ENCODE data around the gene KRTAP10-4. TPM values are rescaled to one million over a fixed set of nuclear protein-coding genes. Genes with fewer than 3 reads are reported as not detected.

KRTAP10-4 gene
- polyA plus RNA-seq, 2 of the 4 experiments (the other 2 are of a cell fraction), result not detected

DNA sequence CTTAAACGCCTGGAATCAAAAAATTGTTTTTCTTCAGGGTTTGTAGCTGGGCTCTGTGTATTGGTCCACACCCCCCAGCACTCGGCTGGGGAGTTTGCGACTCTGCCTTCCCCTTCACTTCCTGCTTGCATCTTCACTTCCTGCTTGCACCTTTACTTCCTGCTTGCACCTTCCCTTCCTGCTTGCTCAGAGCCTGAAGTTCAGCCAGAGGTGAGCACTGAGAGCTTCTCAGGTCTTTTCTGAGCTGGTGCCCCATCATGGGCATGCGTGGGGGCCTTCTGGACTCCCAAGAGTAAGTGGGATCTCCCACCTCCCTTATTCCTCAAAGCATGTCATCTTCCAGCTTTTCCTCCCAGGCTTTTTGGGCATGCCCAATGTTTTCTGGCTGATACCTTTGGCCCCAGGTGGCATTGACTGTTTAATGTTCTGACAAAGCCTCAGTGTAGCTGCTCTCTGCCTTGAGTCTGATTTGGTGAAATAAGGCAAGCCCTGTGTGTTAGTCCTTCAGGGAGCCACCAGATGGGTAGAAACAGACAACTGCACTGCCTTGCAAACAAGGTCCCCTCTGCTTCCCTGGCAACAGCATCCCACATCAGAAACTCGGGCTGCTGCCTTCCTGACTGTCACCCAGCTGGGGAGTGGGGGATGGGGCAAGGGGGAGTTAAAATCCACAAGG is 25.7 kb upstream of the KRTAP10-4 start:
- Histone ChIP-seq H3K9me3 (peaks cover 12% of the 10 kb centered on the region), H3K27ac (no peak overlapping the region), H3K4me3 (no peak overlapping the region), H3K4me2 (no peak overlapping the region), H3K4me1 (no peaks in the 10 kb centered on the region)
- FAIRE-seq (no peak), DNase-seq (ENCODE audit: low read depth in 1 of 2, low spot score in 1 of 2) (no peak), ATAC-seq (no peak)
- ChIA-PET CTCF (interaction anchor here (0.7 to 0.9 kb wide), 2 partner anchors 204 to 246 kb away, joined by 3 read pairs; no protein-coding TSS in a partner anchor), POLR2A (no interaction called here)
- WGBS (ENCODE audit: missing lambda C conversion rate), result 17% methylated on average over 5 of the region's 5 CpGs
- no peak for TF ChIP-seq HOXB13 (CRISPR knock-in tag; IDR thresholded peaks at IDR 0.05; ENCODE audit: low read depth)
- TF ChIP-seq RFX5 (IDR thresholded peaks at IDR 0.05), result no peak
- TF ChIP-seq NPAS2 (CRISPR knock-in tag; IDR thresholded peaks at IDR 0.05; ENCODE audit: borderline replicate concordance), result no peak
- TF ChIP-seq CBX2 (IDR thresholded peaks at IDR 0.05; ENCODE audit: borderline replicate concordance, low read depth), result no peak
- TF ChIP-seq, protein P1, sequence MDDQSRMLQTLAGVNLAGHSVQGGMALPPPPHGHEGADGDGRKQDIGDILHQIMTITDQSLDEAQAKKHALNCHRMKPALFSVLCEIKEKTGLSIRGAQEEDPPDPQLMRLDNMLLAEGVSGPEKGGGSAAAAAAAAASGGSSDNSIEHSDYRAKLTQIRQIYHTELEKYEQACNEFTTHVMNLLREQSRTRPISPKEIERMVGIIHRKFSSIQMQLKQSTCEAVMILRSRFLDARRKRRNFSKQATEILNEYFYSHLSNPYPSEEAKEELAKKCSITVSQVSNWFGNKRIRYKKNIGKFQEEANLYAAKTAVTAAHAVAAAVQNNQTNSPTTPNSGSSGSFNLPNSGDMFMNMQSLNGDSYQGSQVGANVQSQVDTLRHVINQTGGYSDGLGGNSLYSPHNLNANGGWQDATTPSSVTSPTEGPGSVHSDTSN (IDR thresholded peaks at IDR 0.05), result no peak
- no peak for TF ChIP-seq EHMT2 (IDR thresholded peaks at IDR 0.05; ENCODE audit: low read depth)
- TF ChIP-seq, protein P2, sequence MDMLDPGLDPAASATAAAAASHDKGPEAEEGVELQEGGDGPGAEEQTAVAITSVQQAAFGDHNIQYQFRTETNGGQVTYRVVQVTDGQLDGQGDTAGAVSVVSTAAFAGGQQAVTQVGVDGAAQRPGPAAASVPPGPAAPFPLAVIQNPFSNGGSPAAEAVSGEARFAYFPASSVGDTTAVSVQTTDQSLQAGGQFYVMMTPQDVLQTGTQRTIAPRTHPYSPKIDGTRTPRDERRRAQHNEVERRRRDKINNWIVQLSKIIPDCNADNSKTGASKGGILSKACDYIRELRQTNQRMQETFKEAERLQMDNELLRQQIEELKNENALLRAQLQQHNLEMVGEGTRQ (IDR thresholded peaks at IDR 0.05), result no peak
- TF ChIP-seq, protein P3, sequence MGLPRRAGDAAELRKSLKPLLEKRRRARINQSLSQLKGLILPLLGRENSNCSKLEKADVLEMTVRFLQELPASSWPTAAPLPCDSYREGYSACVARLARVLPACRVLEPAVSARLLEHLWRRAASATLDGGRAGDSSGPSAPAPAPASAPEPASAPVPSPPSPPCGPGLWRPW (IDR thresholded peaks at IDR 0.05), result no peak
- TF ChIP-seq EP300 (IDR thresholded peaks at IDR 0.05), result no peak

DNA sequence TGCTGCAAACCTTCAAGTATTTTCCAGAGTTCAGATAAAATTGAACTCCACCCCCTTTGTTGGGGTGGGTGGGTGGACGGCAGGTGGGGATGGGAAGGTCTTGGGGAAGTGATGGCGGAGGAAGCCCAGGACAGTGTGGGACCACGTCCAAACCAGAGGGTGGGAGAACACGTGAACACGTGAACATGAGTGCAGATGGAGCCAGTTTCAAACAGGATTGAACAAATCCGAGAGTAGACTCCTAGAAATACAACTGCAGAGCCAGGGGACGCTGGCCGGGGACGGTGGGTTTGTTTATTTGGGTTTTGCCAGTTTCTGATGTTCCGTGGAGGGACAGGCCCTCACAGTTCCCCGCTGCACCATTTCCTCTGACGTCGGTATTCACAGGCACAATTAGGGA is 25.1 kb upstream of the KRTAP10-4 start:
- no peak for FAIRE-seq
- no peak overlapping the region for H3K27ac ChIP-seq
- H3K4me1 ChIP-seq, result no peaks in the 10 kb centered on the region
- 52% methylated on average over 12 of the region's 13 CpGs for WGBS (ENCODE audit: missing lambda C conversion rate)
- POLR2A ChIA-PET, result no interaction called here
- no peak for DNase-seq (ENCODE audit: low read depth in 1 of 2, low spot score in 1 of 2)
- no peak for ATAC-seq
- no peak overlapping the region for H3K4me3 ChIP-seq
- no peak overlapping the region for H3K4me2 ChIP-seq
- H3K9me3 ChIP-seq, result peaks cover 7% of the 10 kb centered on the region; the same call in 2 of the 3 replicates
- TF ChIP-seq JUNB (IDR thresholded peaks at IDR 0.05) (no peak), POLR2A (IDR thresholded peaks at IDR 0.05; ENCODE audit: low read length) (no peak), HOXB13 (CRISPR knock-in tag; IDR thresholded peaks at IDR 0.05; ENCODE audit: low read depth) (no peak), TFCP2L1 (CRISPR knock-in tag; IDR thresholded peaks at IDR 0.05) (no peak), ZC3H11A (IDR thresholded peaks at IDR 0.05) (no peak), HDAC2 (IDR thresholded peaks at IDR 0.05) (no peak), JUN (IDR thresholded peaks at IDR 0.05) (no peak), RFX5 (IDR thresholded peaks at IDR 0.05) (no peak)
- TF ChIP-seq, protein P4, sequence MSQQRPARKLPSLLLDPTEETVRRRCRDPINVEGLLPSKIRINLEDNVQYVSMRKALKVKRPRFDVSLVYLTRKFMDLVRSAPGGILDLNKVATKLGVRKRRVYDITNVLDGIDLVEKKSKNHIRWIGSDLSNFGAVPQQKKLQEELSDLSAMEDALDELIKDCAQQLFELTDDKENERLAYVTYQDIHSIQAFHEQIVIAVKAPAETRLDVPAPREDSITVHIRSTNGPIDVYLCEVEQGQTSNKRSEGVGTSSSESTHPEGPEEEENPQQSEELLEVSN (IDR thresholded peaks at IDR 0.05; ENCODE audit: borderline replicate concordance, low read depth), result no peak
- CTCF ChIA-PET, result no interaction called here

DNA sequence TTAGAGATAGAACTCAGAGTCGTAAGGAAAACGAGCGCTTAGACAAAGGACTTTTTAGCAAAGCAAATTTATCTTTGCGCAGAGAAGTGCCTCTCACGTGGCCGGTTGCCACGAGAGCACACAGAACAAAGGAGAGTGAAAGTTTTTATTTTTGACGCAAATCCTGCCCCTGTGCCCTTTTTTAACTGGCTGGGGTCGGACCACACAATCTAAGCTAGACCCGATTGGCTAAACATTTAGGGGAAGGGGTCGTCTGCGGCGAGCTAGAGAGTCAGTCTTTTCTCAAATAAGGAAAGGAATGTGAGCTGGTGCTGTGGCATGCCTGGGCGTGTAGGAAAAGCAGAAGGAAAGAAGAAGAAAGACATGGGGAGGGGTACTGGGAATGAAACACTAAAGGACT is 24.6 kb upstream of the KRTAP10-4 start:
- FAIRE-seq (no peak), ATAC-seq (no peak), DNase-seq (ENCODE audit: low read depth in 1 of 2, low spot score in 1 of 2) (no peak)
- Histone ChIP-seq H3K4me3 (no peak overlapping the region), H3K9me3 (peaks cover 7% of the 10 kb centered on the region; the same call in 2 of the 3 replicates), H3K4me2 (no peak overlapping the region), H3K27ac (no peak overlapping the region), H3K4me1 (no peaks in the 10 kb centered on the region)
- TF ChIP-seq NPAS2 (CRISPR knock-in tag; IDR thresholded peaks at IDR 0.05; ENCODE audit: borderline replicate concordance) (no peak), HOXA7 (CRISPR knock-in tag; IDR thresholded peaks at IDR 0.05) (no peak), TP53 (CRISPR knock-in tag; IDR thresholded peaks at IDR 0.05) (no peak), FOSB (CRISPR knock-in tag; IDR thresholded peaks at IDR 0.05) (no peak), NFE2L2 (conservative IDR thresholded peaks at IDR 0.05; ENCODE audit: low read length) (no peak), EP300 (IDR thresholded peaks at IDR 0.05) (no peak), CHD2 (IDR thresholded peaks at IDR 0.05; ENCODE audit: low read length, partially characterized antibody) (no peak), SMC3 (IDR thresholded peaks at IDR 0.05) (no peak), NR3C1 (IDR thresholded peaks at IDR 0.05) (no peak), CBX2 (IDR thresholded peaks at IDR 0.05; ENCODE audit: borderline replicate concordance, low read depth) (no peak), PHF8 (IDR thresholded peaks at IDR 0.05; ENCODE audit: borderline replicate concordance, low read depth) (no peak), HDAC2 (IDR thresholded peaks at IDR 0.05) (no peak), CBX8 (IDR thresholded peaks at IDR 0.05) (no peak), EHMT2 (IDR thresholded peaks at IDR 0.05; ENCODE audit: low read depth) (no peak), KDM5A (IDR thresholded peaks at IDR 0.05) (no peak), ZSCAN20 (CRISPR knock-in tag; IDR thresholded peaks at IDR 0.05) (no peak), HEYL (CRISPR knock-in tag; IDR thresholded peaks at IDR 0.05) (no peak), EHF (CRISPR knock-in tag; IDR thresholded peaks at IDR 0.05) (no peak)
- TF ChIP-seq, protein P4 (IDR thresholded peaks at IDR 0.05; ENCODE audit: borderline replicate concordance, low read depth), result no peak
- WGBS (ENCODE audit: missing lambda C conversion rate), result 60% methylated on average over 14 of the region's 14 CpGs
- POLR2A ChIA-PET, result no interaction called here
- CTCF ChIA-PET, result no interaction called here

Data from A549 (cell line).